ENCODE data around the gene VSTM2B.
"Not testable (repeated sequence)": the region's sequence is repeated elsewhere in the genome, so short reads cannot be mapped to it uniquely, and the experiment has no call there.

The VSTM2B gene

GRCh38 chr19:29532097-29532496 is 6.3 kb downstream of the VSTM2B start:
- no peak for DNase-seq

DNA sequence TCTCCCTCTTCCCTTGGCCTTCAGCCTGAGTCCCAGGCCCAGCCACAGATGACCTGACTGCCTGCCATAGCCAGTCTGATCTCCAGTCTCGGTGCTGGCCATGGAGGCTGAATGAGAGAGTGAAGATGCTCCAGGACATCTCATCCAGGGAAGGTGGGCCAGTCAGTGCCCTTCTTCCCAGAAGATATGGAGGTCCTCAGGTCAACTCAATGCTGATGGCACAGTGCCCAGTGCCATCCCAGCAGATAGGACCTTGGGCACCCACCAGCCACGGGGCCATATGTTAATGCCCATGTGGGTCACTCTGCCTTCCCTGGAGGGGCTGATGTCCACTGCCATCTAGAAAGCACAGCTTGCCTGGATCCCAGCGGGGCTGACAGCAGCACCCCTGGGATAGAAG is 7.2 kb downstream of the VSTM2B start:
- DNase-seq, result no peak

DNA sequence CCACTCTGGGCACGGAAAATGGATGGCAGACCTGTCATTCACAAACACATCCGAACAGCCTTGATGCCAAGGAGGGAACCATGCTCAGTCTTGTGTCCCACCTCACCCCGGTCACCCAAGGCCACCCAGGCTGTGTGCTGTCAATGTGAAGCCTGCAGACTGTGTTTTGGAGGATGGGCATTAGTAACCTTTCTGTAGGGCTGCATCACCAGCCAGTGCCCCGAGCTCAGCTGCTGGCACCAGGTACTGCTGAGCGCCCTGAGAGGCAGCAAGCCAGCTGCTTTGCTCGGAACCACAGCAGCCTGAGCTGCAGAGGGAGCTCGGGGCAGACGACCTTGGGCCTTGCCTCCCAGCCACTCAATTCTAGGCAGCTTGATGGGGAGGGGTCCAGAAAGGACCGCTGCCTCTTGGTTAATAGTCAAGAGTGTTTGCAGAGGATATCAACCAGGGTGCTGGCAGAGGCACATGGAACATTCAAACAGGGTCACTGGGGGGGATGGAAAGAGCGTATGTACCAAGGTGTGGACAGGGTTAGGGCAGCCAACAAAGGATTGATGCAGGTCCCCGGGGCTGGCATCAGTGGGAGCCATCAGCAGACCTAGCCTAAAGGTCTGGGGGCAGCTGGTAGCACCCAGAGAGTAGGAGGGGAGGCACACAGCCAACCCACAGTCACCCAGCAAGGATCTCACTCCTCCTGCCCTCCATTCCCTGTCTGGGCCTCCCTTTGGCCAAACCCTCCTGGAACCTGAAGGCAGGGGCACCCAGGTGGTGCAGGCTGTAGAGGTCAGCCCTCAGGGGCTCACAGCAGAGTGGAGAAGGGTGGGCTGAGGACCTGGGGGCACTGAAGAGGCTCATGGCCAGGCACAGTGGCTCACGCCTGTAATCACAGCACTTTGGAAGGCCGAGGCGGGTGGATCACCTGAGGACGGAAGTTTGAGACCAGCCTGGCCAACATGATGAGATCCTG is 8.1 kb downstream of the VSTM2B start:
- no peak for DNase-seq

GRCh38 chr19:29535214-29535831 is 9.5 kb downstream of the VSTM2B start:
- no peak for DNase-seq

DNA sequence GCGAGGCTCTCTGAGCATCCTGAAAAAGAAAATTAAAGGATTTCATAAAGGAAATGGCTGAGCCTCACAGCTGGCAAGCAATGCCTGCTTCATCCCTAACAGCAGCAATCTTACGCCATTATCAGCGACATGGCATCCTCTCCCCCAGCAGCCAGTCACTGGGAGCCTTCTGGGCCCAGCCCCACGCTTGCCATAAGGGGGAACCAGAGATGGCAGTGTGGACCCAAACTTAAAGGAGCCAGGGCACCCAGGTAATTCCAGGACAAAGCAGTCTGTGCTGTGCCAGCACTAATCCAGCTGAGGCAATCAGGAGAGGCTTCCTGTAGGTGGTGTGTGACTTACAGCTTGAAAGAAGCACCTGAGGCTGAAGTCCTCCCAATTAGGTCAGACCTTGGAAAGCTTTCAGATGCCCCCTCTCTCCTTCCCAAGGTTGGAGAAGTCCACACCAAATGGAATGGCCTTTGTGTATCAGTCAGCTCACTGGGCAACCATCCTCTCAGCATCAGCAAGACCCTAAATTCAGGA is 10.3 kb downstream of the VSTM2B start:
- DNase-seq, result no peak

GRCh38 chr19:29537181-29537580 is 11.4 kb downstream of the VSTM2B start:
- no peak for DNase-seq

DNA sequence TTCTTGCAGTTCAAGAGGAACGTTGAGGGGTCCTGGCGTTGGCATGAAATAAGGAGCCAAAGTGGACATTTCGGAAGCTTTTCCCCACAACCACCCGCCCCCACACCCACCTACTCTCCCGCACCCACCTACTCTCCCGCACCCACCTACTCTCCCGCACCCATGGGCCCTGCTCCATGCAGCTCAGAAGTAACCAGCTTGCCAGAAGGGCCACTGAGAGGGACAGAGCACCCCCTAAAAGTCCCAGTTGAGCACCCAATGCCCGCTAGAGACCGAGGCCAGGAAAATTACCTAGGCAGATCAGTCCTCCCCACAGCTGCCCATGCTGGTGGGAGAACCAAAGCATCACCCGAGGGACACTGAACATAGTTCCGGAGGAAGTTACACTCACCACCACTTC is 11.8 kb downstream of the VSTM2B start:
- DNase-seq, result no peak

DNA sequence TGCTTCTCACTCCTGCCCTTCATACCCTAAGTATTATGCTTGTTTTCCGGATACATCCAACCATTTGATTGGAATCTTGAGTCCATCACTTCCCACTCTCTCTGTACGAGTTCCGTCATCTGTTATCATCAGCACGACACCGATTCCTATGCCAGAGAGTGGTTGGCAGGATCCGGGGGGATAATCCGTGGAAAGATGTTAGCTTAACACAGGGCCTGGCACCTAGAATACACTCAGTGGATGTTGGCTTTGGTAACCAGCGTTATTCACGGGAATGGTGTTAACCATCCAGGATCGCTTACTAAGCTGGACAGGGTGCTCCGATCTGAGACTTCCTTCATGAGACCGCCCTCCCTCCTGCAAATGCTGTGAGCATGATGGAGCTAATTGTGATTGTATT is 12.4 kb downstream of the VSTM2B start:
- no peak for DNase-seq

- no peak for DNase-seq
Observed at GRCh38 chr19:29538651-29539050, 12.9 kb downstream of the VSTM2B start.

DNA sequence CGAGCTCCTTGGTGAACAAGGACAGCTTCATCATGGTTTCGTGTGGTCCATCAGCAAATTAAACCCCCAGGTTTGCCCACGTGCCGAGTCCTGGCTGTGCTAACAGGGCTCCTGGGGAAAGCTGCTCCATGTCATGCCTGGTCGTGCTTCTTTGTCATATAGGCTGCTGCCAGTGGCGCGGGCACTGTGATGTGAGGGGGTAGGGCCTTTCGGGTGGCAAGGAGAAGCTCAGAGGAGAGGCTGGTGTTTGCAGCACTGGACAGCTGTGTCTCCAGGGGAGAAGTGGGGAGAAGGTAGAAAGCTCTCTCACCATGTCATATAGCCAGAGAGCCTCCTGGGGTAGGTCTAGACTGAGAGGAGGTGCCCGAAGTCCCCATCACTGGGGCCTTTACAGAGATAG is 13.3 kb downstream of the VSTM2B start:
- DNase-seq, result no peak

DNA sequence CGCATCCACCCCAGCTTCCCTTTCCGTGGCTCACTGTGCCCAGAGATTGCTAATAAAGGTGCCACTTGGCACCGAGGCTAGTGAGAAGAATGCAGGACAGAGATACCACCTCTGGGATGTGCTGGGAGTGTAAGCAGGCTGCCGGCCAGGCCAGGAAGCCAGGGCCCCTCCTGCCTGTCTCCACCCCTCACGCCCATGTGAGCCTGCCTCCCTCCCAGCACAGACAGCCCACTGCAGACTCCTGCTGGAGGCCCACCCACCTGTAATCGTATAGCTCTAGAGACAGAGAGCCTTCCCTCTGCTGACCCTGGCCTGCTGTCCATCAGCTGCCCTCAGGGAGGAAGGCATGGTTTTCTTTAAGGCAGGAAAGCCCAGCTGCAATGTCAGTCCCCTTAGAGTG is 13.9 kb downstream of the VSTM2B start:
- no peak for DNase-seq

GRCh38 chr19:29540114-29540513 is 14.3 kb downstream of the VSTM2B start:
- no peak for DNase-seq

DNA sequence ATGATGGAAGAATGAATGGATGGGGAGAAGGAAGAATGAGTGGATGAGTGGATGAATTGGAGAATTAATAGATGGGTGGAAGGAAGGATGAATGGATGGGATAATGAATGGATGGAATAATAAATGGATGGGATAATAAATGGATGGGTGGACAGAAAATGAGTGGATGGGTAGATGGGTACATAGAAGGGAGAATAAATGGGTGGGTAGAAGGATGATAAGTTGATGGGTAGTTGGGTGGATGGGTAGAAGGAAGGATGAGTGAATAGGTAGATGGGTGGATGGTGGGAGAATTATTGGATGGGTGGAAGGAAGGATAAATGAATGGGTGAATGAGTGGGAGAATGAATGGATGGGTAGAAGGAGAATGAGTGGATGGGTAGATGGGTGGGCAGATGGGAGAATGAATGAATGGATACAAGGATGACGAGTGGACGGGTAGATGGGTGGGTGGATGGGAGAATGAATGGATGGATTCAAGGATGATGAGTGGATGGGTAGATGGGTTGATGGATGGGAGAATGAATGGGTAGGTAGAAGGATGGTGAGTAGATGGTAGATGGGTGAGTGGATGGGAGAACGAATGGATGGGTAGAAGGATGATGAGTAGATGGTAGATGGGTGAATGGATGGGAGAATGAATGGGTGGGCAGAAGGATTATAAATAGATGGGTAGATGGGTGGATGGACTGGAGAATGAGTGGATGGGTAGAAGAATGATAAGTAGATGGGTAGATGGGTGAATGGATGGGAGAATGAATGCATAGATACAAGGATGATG is 15.9 kb downstream of the VSTM2B start:
- DNase-seq, result no peak

DNA sequence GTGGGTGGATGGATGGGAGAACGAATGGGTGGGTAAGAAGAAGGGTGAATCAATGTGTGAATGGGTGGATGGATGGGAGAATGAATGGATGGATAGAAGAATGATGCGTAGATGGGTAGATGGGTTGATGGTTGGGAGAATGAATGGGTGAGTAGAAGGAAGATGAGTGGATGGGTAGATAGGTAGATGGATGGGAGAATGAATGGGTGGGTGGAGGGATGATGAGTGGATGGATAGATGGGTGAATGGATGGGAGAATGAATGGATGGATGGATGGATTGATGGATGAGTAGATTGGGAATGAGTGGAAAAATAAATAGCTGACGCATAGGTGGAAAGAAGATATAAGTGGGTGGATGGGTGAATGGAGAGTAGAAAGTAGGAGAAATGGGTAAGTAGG is 16.5 kb downstream of the VSTM2B start:
- DNase-seq, result no peak

GRCh38 chr19:29542776-29543175 is 17.0 kb downstream of the VSTM2B start:
- no peak for DNase-seq

- no peak for DNase-seq
Observed at GRCh38 chr19:29543381-29543780, 17.6 kb downstream of the VSTM2B start.

- DNase-seq, result no peak
Observed at GRCh38 chr19:29544656-29545360, 19.0 kb downstream of the VSTM2B start.

GRCh38 chr19:29545447-29545846 is 19.7 kb downstream of the VSTM2B start:
- not testable (repeated sequence) for DNase-seq

DNA sequence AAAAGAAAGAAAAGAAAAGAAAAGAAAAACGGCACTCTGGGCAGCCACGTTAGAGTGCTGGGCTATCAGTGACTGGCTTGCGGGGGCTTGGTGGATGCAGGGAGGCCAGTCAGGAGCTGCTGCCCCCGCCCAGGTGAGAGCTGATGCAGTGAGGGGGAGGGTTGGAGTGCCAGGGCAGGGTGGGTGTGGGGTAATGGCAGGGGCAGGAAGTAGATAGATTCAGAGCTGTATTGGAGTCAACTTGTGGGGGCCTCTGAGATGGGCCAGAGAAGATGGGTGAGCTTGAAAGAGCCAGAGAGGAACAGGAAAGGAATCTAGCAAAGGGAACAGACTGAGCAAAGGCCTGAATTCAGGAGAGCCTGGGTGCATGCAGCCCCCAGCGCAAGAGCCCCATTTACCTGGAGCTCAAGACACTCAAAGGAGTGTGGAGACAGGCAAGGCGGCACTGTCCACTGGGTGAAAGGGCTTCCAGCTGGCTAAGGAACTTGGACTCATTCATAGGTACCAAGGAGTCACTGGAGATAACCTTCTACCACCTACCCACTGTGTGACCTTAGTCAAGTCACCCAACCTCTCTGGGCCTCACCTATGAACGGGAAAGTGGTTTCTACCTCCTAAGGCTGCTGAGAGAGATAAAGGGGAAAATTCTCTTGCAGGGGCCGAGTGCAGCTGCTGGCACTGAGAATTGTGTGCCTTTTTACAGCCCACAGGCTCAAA is 20.2 kb downstream of the VSTM2B start:
- DNase-seq, result no peak

GRCh38 chr19:29546583-29547190 is 20.9 kb downstream of the VSTM2B start:
- no peak for DNase-seq

GRCh38 chr19:29547361-29547960 is 21.7 kb downstream of the VSTM2B start:
- no peak for DNase-seq
